Liver (tissue), 9 donors: ENCODE results near the gene SIK2. TPM values are rescaled to one million over a fixed set of nuclear protein-coding genes. Genes with fewer than 3 reads are reported as not detected.

Source experiments
- DNase-seq: peaks from one replicate; pipeline ENCODE4 v3.0.0-alpha.2; 2017; ENCODE audit warnings: low spot score
- H3K27ac ChIP-seq, 2 donors: one replicate each; pipeline ENCODE4 v1.7.0; 2013; ENCODE audit warnings: inconsistent platforms in 2 of 2, low read length in 2 of 2, control low read depth in 1 of 2, low read depth in 1 of 2, mild to moderate bottlenecking in 1 of 2
- H3K27me3 ChIP-seq, 4 donors: one replicate each; pipeline versions ENCODE4 v1.6.1 to v1.7.0; 2013; ENCODE audit warnings: low read length in 3 of 4, inconsistent platforms in 1 of 4, mild to moderate bottlenecking in 1 of 4, moderate library complexity in 1 of 4; ENCODE audit not compliant: control insufficient read depth in 4 of 4, insufficient read depth in 4 of 4
- H3K36me3 ChIP-seq, 4 donors: one replicate each; pipeline versions ENCODE4 v1.6.1 to v1.7.0; 2013; ENCODE audit warnings: low read length in 3 of 4, mild to moderate bottlenecking in 3 of 4, low read depth in 1 of 4, moderate library complexity in 1 of 4; ENCODE audit not compliant: control insufficient read depth in 4 of 4, insufficient read depth in 3 of 4
- H3K4me1 ChIP-seq, 4 donors: one replicate each; pipeline versions ENCODE4 v1.6.1 to v1.7.0; 2013; ENCODE audit warnings: low read length in 3 of 4, mild to moderate bottlenecking in 3 of 4, moderate library complexity in 1 of 4; ENCODE audit not compliant: control insufficient read depth in 4 of 4, insufficient read depth in 4 of 4
- H3K4me3 ChIP-seq, 3 donors: one replicate each; pipeline versions ENCODE4 v1.6.1 to v1.7.0; 2013; ENCODE audit warnings: low read length in 3 of 3, control low read depth in 1 of 3, low read depth in 1 of 3, mild to moderate bottlenecking in 1 of 3
- H3K9ac ChIP-seq, 2 donors: one replicate each; pipeline ENCODE4 v1.7.0; 2013; ENCODE audit warnings: low read length in 2 of 2, mild to moderate bottlenecking in 2 of 2, moderate library complexity in 2 of 2, control low read depth in 1 of 2, low read depth in 1 of 2
- H3K9me3 ChIP-seq, 4 donors: one replicate each; pipeline versions ENCODE4 v1.6.1 to v1.7.0; 2013; ENCODE audit warnings: low read length in 3 of 4; ENCODE audit not compliant: control insufficient read depth in 4 of 4
- ATF3 ChIP-seq: IDR thresholded peaks from 2 replicates; pipeline ENCODE4 v1.6.1; 2016; ENCODE audit warnings: antibody characterized with exemption
- CTCF ChIP-seq: fragments of 150-350 bp; IDR thresholded peaks from 2 replicates; pipeline ENCODE4 v1.5.1; 2017; ENCODE audit warnings: improper control_type of control experiment, low read depth, low read length; ENCODE audit not compliant: missing input control
- FOXA1 ChIP-seq: IDR thresholded peaks from 2 replicates; pipeline ENCODE4 v1.6.1; 2016; ENCODE audit warnings: antibody characterized with exemption
- FOXA2 ChIP-seq: IDR thresholded peaks from 2 replicates; pipeline ENCODE4 v1.6.1; 2016; ENCODE audit warnings: antibody characterized with exemption
- GABPA ChIP-seq, 2 donors: IDR thresholded peaks in 1 of 2; conservative IDR thresholded peaks in 1 of 2; 2 replicates each; pipeline ENCODE4 v1.6.1; 2016; ENCODE audit warnings: antibody characterized with exemption in 2 of 2, mild to moderate bottlenecking in 1 of 2, moderate library complexity in 1 of 2
- HNF4A ChIP-seq, 2 donors: conservative IDR thresholded peaks; 2 replicates each; pipeline ENCODE4 v1.6.1; 2016; ENCODE audit warnings: antibody characterized with exemption in 2 of 2, mild to moderate bottlenecking in 2 of 2
- HNF4G ChIP-seq: IDR thresholded peaks from 2 replicates; pipeline ENCODE4 v1.6.1; 2016; ENCODE audit warnings: antibody characterized with exemption
- JUND ChIP-seq, 2 donors: IDR thresholded peaks; 2 replicates each; pipeline ENCODE4 v1.6.1; 2016; ENCODE audit warnings: antibody characterized with exemption in 2 of 2
- MAX ChIP-seq: IDR thresholded peaks from 2 replicates; pipeline ENCODE4 v1.6.1; 2016; ENCODE audit warnings: antibody characterized with exemption
- NR2F2 ChIP-seq: IDR thresholded peaks from 2 replicates; pipeline ENCODE4 v1.6.1; 2016; ENCODE audit warnings: antibody characterized with exemption
- SP1 ChIP-seq: IDR thresholded peaks from 2 replicates; pipeline ENCODE4 v1.6.1; 2018; ENCODE audit warnings: antibody characterized with exemption, mild to moderate bottlenecking
- TAF1 ChIP-seq: conservative IDR thresholded peaks from 2 replicates; pipeline ENCODE4 v1.6.1; 2016; ENCODE audit warnings: antibody characterized with exemption, mild to moderate bottlenecking
- YY1 ChIP-seq: IDR thresholded peaks from 2 replicates; pipeline ENCODE4 v1.6.1; 2016; ENCODE audit warnings: antibody characterized with exemption, mild to moderate bottlenecking
- WGBS: extraction: QIAGEN DNeasy Blood & Tissue Kit; methylation state at CpG from one replicate; pipeline ENCODE4 v1.1.7; 2013; 5-methylcytosine and 5-hydroxymethylcytosine counted together
- polyA plus RNA-seq, 2 donors: library from polyadenylated mRNA; stranded (reverse) in 1 of 2; unstranded in 1 of 2; fragments of 200-250 nt in 1 of 2; fragments of >200 nt in 1 of 2; fragmentation: Nextera tagmentation in 1 of 2; extraction: Ambion mirVana in 1 of 2; gene quantifications; one replicate each; pipeline versions ENCODE4 v1.2.1 to v1.2.3, GENCODE V29; 2013 to 2015
- total RNA-seq, 2 donors: library from RNA; depleted of rRNA; stranded (reverse); fragments of >200 nt; gene quantifications; one replicate each; pipeline ENCODE4 v1.2.3, GENCODE V29; 2014
- TF ChIP-seq, protein P1 (sequence below): IDR thresholded peaks from 2 replicates; pipeline ENCODE4 v1.6.1; 2016; ENCODE audit warnings: antibody characterized with exemption
- donor health status: healthy.
- donor health status: healthy.
- donor health status: healthy.
- donor health status: healthy.
- donor health status: healthy.

SIK2 gene
- total and polyA plus RNA-seq, 4 donors, result 6.5 to 15.0 (median 9.3) TPM

GRCh38 chr11:111631024-111631665 is 28.9 kb downstream of the SIK2 start:
- Histone ChIP-seq H3K9me3 (no peaks in the 10 kb centered on the region), H3K27ac (no peak overlapping the region), H3K27me3 (no peaks in the 10 kb centered on the region), H3K4me1 (peaks cover 24 to 80% (median 72%) of the 10 kb centered on the region in 4 donors), H3K9ac (no peak overlapping the region), H3K36me3 (peaks cover 0 to 2% (median under 1%) of the 10 kb centered on the region in 4 donors), H3K4me3 (no peak overlapping the region)
- no peak for TF ChIP-seq JUND (IDR thresholded peaks at IDR 0.05)
- TF ChIP-seq, protein P1, sequence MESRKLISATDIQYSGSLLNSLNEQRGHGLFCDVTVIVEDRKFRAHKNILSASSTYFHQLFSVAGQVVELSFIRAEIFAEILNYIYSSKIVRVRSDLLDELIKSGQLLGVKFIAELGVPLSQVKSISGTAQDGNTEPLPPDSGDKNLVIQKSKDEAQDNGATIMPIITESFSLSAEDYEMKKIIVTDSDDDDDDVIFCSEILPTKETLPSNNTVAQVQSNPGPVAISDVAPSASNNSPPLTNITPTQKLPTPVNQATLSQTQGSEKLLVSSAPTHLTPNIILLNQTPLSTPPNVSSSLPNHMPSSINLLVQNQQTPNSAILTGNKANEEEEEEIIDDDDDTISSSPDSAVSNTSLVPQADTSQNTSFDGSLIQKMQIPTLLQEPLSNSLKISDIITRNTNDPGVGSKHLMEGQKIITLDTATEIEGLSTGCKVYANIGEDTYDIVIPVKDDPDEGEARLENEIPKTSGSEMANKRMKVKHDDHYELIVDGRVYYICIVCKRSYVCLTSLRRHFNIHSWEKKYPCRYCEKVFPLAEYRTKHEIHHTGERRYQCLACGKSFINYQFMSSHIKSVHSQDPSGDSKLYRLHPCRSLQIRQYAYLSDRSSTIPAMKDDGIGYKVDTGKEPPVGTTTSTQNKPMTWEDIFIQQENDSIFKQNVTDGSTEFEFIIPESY, result no peak
- no peak for TF ChIP-seq ATF3
- no peak for TF ChIP-seq SP1
- TF ChIP-seq GABPA (IDR thresholded peaks at IDR 0.05 in 1 of 2, conservative IDR thresholded peaks at IDR 0.05 in 1 of 2), result no peak
- DNase-seq, result no peak

GRCh38 chr11:111631666-111632039 is 29.4 kb downstream of the SIK2 start:
- Histone ChIP-seq H3K27ac (no peak overlapping the region), H3K27me3 (no peaks in the 10 kb centered on the region), H3K9me3 (no peaks in the 10 kb centered on the region), H3K4me3 (no peak overlapping the region), H3K36me3 (peaks cover 0 to 2% (median under 1%) of the 10 kb centered on the region in 4 donors), H3K4me1 (peaks cover 23 to 75% (median 67%) of the 10 kb centered on the region in 4 donors), H3K9ac (no peak overlapping the region)
- WGBS, result 67% methylated on average over 3 of the region's 3 CpGs
- TF ChIP-seq TAF1 (no peak), MAX (no peak), JUND (IDR thresholded peaks at IDR 0.05) (no peak), NR2F2 (no peak), FOXA2 (no peak), HNF4G (no peak), FOXA1 (no peak), HNF4A (conservative IDR thresholded peaks at IDR 0.05) (no peak), CTCF (no peak), YY1 (no peak), SP1 (no peak), GABPA (IDR thresholded peaks at IDR 0.05 in 1 of 2, conservative IDR thresholded peaks at IDR 0.05 in 1 of 2) (no peak)
- TF ChIP-seq, protein P1, result no peak
- DNase-seq, result no peak
